CD4-positive, alpha-beta T cell (primary cell): Measurements from ENCODE around the gene NEO1. TPM values are rescaled to one million over a fixed set of nuclear protein-coding genes. Genes with fewer than 3 reads are reported as not detected.

Source experiments
- ATAC-seq: fragments of 200-7000 bp; cut with Tn5 transposase; one replicate; pipeline ENCODE4 v1.10.0; 2022; ENCODE audit warnings: mild to moderate bottlenecking; ENCODE audit not compliant: poor library complexity
- CTCF ChIA-PET: fragments of 350-600 bp; sonication (Branson Sonifier 250); formaldehyde crosslinking; loops from one replicate; lab custom pipeline; 2021; ENCODE audit warnings: antibody characterized with exemption, inconsistent platforms; lab: Charles Lee
- POLR2A ChIA-PET: fragments of 350-600 bp; sonication (Branson Sonifier 250); formaldehyde crosslinking; loops from one replicate; lab custom pipeline; 2021; ENCODE audit warnings: antibody characterized with exemption, inconsistent platforms; lab: Charles Lee
- DNase-seq, 14 experiments: peaks; one replicate each; pipeline ENCODE4 v3.0.0-alpha.2; 2013 to 2020; ENCODE audit warnings: mixed read lengths in 2 of 14
- H3K27ac ChIP-seq, 2 donors: one replicate each; pipeline versions ENCODE4 v1.5.1 to v1.7.0; 2013; ENCODE audit warnings: low read length in 2 of 2, low read depth in 1 of 2, mild to moderate bottlenecking in 1 of 2
- H3K27me3 ChIP-seq, 2 experiments: 1 replicate in 1 of 2; 2 replicates in 1 of 2; pipeline versions ENCODE4 v1.6.1 to v1.7.0; 2013; ENCODE audit warnings: low read length in 2 of 2, control low read depth in 1 of 2, mild to moderate bottlenecking in 1 of 2, moderate library complexity in 1 of 2; ENCODE audit not compliant: insufficient read depth in 2 of 2, control insufficient read depth in 1 of 2
- H3K36me3 ChIP-seq: one replicate; pipeline ENCODE4 v1.6.1; 2013; ENCODE audit warnings: low read length, control low read depth; ENCODE audit not compliant: insufficient read depth
- H3K4me1 ChIP-seq: one replicate; pipeline ENCODE4 v1.6.1; 2013; ENCODE audit warnings: low read length, control low read depth; ENCODE audit not compliant: insufficient read depth
- H3K4me3 ChIP-seq: one replicate; pipeline ENCODE4 v1.5.1; 2013; ENCODE audit warnings: mild to moderate bottlenecking, low read length, moderate library complexity
- H3K9me3 ChIP-seq, 2 experiments: 1 replicate in 1 of 2; 2 replicates in 1 of 2; pipeline versions ENCODE4 v1.6.1 to v1.7.0; 2013; ENCODE audit warnings: low read length in 2 of 2, mild to moderate bottlenecking in 2 of 2, control low read depth in 1 of 2, moderate library complexity in 1 of 2; ENCODE audit not compliant: control insufficient read depth in 1 of 2, insufficient read depth in 1 of 2
- H3K27ac Mint-ChIP-seq: one replicate; pipeline ENCODE4 v1.8.0; 2020; ENCODE audit warnings: mixed read lengths
- H3K27me3 Mint-ChIP-seq: one replicate; pipeline ENCODE4 v1.8.0; 2021; ENCODE audit warnings: mixed read lengths
- H3K36me3 Mint-ChIP-seq: one replicate; pipeline ENCODE4 v1.8.0; 2021; ENCODE audit warnings: low read depth, mixed read lengths
- H3K4me1 Mint-ChIP-seq: one replicate; pipeline ENCODE4 v1.8.0; 2021; ENCODE audit warnings: low read depth, mixed read lengths
- H3K4me3 Mint-ChIP-seq: one replicate; pipeline ENCODE4 v1.8.0; 2020; ENCODE audit warnings: mild to moderate bottlenecking, mixed read lengths
- H3K9me3 Mint-ChIP-seq: one replicate; pipeline ENCODE4 v1.8.0; 2020; ENCODE audit warnings: mixed read lengths
- intact Hi-C, 2 experiments: fragments of 100-400 bp; cut with DNase I in 1 of 2; cut with micrococcal nuclease in 1 of 2; formaldehyde crosslinking; loops; one replicate each; pipeline versions ENCODE4 v1.15.1 to v1.9.0; 2023 to 2025; cut with DNase I, micrococcal nuclease
- total RNA-seq, 174 experiments: library from RNA in 2 of 174; stranded (reverse) in 2 of 174; gene quantifications; one replicate each; pipeline ENCODE4 v1.2.3 and lab custom pipeline; 2021 to 2026
- TF ChIP-seq, protein P1 (sequence below): fragments of 200-600 bp; IDR thresholded peaks from one replicate; pipeline ENCODE4 v1.8.0; 2022; ENCODE audit warnings: antibody characterized with exemption, mild to moderate bottlenecking

NEO1 gene
- total RNA-seq, 2 experiments from 2014 or later, result 6.0 to 8.0 TPM

- Mint-ChIP-seq H3K4me1 (no peaks in the 10 kb centered on the region), H3K9me3 (no peaks in the 10 kb centered on the region), H3K27me3 (peaks cover 35% of the 10 kb centered on the region), H3K27ac (no peak overlapping the region), H3K36me3 (no peaks in the 10 kb centered on the region), H3K4me3 (no peak overlapping the region)
- H3K4me1 ChIP-seq, result no peaks in the 10 kb centered on the region
- intact Hi-C loops, result no loop called here
- H3K4me3 ChIP-seq, result no peak overlapping the region
- peaks cover 14 to 15% of the 10 kb centered on the region in 2 experiments for H3K27me3 ChIP-seq
- no peaks in the 10 kb centered on the region for H3K36me3 ChIP-seq
- H3K27ac ChIP-seq, result no peak overlapping the region
- no peak for ATAC-seq
- peaks cover 0 to 8% of the 10 kb centered on the region in 2 experiments for H3K9me3 ChIP-seq
- DNase-seq, result no peak
- ChIA-PET POLR2A (no interaction called here), CTCF (no interaction called here)
- TF ChIP-seq, protein P1, sequence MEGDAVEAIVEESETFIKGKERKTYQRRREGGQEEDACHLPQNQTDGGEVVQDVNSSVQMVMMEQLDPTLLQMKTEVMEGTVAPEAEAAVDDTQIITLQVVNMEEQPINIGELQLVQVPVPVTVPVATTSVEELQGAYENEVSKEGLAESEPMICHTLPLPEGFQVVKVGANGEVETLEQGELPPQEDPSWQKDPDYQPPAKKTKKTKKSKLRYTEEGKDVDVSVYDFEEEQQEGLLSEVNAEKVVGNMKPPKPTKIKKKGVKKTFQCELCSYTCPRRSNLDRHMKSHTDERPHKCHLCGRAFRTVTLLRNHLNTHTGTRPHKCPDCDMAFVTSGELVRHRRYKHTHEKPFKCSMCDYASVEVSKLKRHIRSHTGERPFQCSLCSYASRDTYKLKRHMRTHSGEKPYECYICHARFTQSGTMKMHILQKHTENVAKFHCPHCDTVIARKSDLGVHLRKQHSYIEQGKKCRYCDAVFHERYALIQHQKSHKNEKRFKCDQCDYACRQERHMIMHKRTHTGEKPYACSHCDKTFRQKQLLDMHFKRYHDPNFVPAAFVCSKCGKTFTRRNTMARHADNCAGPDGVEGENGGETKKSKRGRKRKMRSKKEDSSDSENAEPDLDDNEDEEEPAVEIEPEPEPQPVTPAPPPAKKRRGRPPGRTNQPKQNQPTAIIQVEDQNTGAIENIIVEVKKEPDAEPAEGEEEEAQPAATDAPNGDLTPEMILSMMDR, result no peak
Observed at GRCh38 chr15:73319460-73320245, 267.4 kb downstream of the NEO1 start.

DNA sequence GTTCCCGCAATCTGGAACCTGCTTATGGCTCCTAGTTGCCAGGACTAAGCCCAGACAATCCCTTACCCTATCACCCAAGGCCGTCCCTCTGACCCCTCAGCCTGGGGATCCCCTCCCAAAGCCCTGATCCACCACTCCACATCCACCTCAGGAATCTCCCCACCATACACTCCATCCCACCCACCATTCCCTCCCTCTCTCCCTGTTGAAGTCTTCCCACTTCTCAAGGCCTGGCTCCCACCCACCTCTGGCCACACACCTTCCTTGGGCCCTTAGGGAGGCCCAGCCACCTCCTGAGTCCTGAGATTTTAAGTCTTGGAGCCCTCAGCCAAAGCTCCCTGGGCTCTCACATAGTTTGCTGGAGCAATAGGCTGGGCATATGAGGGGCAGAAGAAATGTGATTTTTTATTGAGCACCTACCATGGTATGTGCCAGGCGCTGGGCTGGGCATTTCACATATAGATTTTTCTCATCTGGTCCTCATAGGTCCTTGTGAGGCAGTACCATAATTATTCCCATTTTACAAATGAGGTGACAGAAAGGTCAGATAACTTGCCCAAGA, 268.4 kb downstream of the NEO1 start:
- CTCF ChIA-PET, result no interaction called here
- H3K36me3 Mint-ChIP-seq, result no peaks in the 10 kb centered on the region
- H3K27me3 ChIP-seq, result peaks cover 14 to 15% of the 10 kb centered on the region in 2 experiments
- no peaks in the 10 kb centered on the region for H3K4me1 ChIP-seq
- intact Hi-C loops, result no loop called here
- peaks cover 0 to 14% of the 10 kb centered on the region in 2 experiments for H3K9me3 ChIP-seq
- POLR2A ChIA-PET, result no interaction called here
- H3K4me1 Mint-ChIP-seq, result no peaks in the 10 kb centered on the region
- ATAC-seq (no peak), DNase-seq (no peak)
- no peak overlapping the region for H3K4me3 ChIP-seq
- no peaks in the 10 kb centered on the region for H3K9me3 Mint-ChIP-seq
- H3K4me3 Mint-ChIP-seq, result no peak overlapping the region
- H3K27ac ChIP-seq, result no peak overlapping the region
- no peak overlapping the region for H3K27ac Mint-ChIP-seq
- H3K27me3 Mint-ChIP-seq, result peaks cover 36% of the 10 kb centered on the region
- TF ChIP-seq, protein P1, result no peak
- H3K36me3 ChIP-seq, result no peaks in the 10 kb centered on the region

DNA sequence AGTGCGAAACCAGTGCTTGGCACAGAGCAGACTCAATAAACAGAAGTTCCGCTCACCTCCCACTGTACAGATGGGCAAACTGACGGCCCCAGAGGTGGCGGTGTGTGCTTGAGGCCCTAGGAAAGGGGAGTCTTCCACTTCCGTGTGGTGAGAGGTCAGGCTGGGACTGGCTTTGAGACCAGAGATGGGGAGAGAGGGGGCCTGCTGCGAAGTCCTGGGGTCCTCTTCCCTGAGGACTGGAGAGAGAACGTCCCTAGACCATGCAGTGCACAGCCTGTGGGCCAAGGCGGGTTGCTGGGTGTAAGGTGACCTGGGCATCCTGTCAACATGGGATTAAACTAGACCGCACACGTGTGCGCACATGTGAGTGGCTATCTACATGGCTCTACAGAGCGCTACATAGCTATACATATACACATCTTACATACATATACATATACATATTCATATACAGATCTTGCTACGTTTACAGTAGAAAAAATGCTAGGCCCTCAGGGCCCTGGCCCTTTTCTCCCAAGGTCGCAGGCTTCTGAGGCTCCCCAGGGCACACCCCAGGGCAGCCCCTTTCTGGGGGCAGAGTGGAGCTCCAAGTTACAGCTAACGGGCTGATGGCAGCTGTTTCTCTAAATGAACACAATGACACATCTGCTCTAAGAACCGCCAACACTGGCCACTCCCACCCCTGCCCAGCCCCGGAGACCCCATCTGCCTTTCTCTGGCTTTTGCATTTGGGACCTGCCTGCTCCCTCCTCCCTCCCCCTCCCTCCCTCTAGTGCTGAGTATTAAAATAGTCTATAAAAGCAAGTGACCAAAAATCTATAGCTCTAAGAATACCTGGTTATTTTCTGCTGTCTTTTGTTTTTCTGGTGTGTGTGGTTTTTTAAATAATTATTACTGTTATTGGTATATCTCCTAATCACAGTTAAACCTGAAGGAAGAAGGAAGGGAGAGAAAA, 269.5 kb downstream of the NEO1 start:
- no peak for ATAC-seq
- Mint-ChIP-seq H3K27ac (no peak overlapping the region), H3K27me3 (peaks cover 44% of the 10 kb centered on the region), H3K36me3 (no peaks in the 10 kb centered on the region), H3K9me3 (no peaks in the 10 kb centered on the region), H3K4me1 (no peaks in the 10 kb centered on the region), H3K4me3 (no peak overlapping the region)
- no peak for DNase-seq
- POLR2A ChIA-PET, result no interaction called here
- TF ChIP-seq, protein P1, result no peak
- no peak overlapping the region for H3K4me3 ChIP-seq
- intact Hi-C loops, result no loop called here
- CTCF ChIA-PET, result no interaction called here
- peaks cover 14 to 15% of the 10 kb centered on the region in 2 experiments for H3K27me3 ChIP-seq
- peaks cover 0 to 14% of the 10 kb centered on the region in 2 experiments for H3K9me3 ChIP-seq
- H3K4me1 ChIP-seq, result no peaks in the 10 kb centered on the region
- H3K27ac ChIP-seq, result no peak overlapping the region
- H3K36me3 ChIP-seq, result no peaks in the 10 kb centered on the region
